ENCODE results near the gene THSD4.

GRCh38 chr15:71698030-71698429, 582.8 kb downstream of the THSD4 start:
- no peak for TF ChIP-seq POLR2AphosphoS5 (IDR thresholded peaks at IDR 0.05; ENCODE audit: low read depth, low read length)
- TF ChIP-seq POLR2A (IDR thresholded peaks at IDR 0.05; ENCODE audit: low read depth, low read length): no peak
